A549 (cell line): ENCODE measurements around the gene SH3RF2. TPM values are rescaled to one million over a fixed set of nuclear protein-coding genes. Genes with fewer than 3 reads are reported as not detected.

Experiments
- ATAC-seq, 2 experiments: fragments of 200-7000 bp in 1 of 2; fragments of >200 bp in 1 of 2; cut with Nextera tagmentation in 1 of 2; cut with Tn5 transposase in 1 of 2; 3 replicates each; pipeline versions ENCODE4 v1.8.0 to v1.9.1; 2018 to 2020; ENCODE audit warnings: mild to moderate bottlenecking in 1 of 2, moderate library complexity in 1 of 2
- CTCF ChIA-PET: fragments of 300-600 bp; sonication (Branson Sonifier 250); formaldehyde crosslinking; extraction: SDS; loops from one replicate; lab custom pipeline; 2021; ENCODE audit warnings: antibody characterized with exemption, inconsistent platforms; lab: Yijun Ruan, JAX
- POLR2A ChIA-PET: fragments of 350-600 bp; formaldehyde crosslinking; extraction: SDS; loops from one replicate; lab custom pipeline; 2021; ENCODE audit warnings: antibody characterized with exemption, inconsistent platforms; lab: Yijun Ruan, JAX
- DNase-seq, 2 experiments: peaks; one replicate each; pipeline versions ENCODE4 v3.0.0 to v3.0.0-alpha.2; 2011 to 2016; ENCODE audit warnings: low read depth in 1 of 2, low spot score in 1 of 2
- FAIRE-seq: peaks from 2 replicates; lab custom pipeline; 2011; peaks lifted over from hg19 to GRCh38; lab: Jason Lieb, UNC
- H3K27ac ChIP-seq, 2 experiments: fragments of >200 bp; sonication (Bioruptor Twin); formaldehyde crosslinking; 3 replicates each; pipeline ENCODE4 v1.5.1; 2016 to 2017
- H3K4me1 ChIP-seq: fragments of >200 bp; sonication (Bioruptor Twin); formaldehyde crosslinking; 3 replicates; pipeline ENCODE4 v1.6.1; 2016
- H3K4me2 ChIP-seq: fragments of >200 bp; sonication (Bioruptor Twin); formaldehyde crosslinking; 3 replicates; pipeline ENCODE4 v1.6.1; 2016
- H3K4me3 ChIP-seq: fragments of >200 bp; sonication (Bioruptor Twin); formaldehyde crosslinking; 3 replicates; pipeline ENCODE4 v1.5.1; 2016
- H3K9me3 ChIP-seq: fragments of >200 bp; sonication (Bioruptor Twin); formaldehyde crosslinking; 3 replicates; pipeline ENCODE4 v1.6.1; 2016
- BCL3 ChIP-seq: fragments of >200 bp; sonication (Bioruptor Twin); formaldehyde crosslinking; IDR thresholded peaks from 3 replicates; pipeline ENCODE4 v1.6.1; 2016
- CHD2 ChIP-seq: fragments of 150-350 bp; IDR thresholded peaks from 2 replicates; pipeline ENCODE4 v1.6.1; 2014; ENCODE audit warnings: low read length; ENCODE audit not compliant: partially characterized antibody
- ELK1 ChIP-seq: fragments of 150-350 bp; IDR thresholded peaks from 2 replicates; pipeline ENCODE4 v1.6.1; 2014; ENCODE audit warnings: low read depth, mild to moderate bottlenecking, low read length
- FOSL2 ChIP-seq, 2 experiments: fragments of 450-650 bp in 1 of 2; fragments of >200 bp in 1 of 2; sonication (Bioruptor Twin) in 1 of 2; formaldehyde crosslinking; IDR thresholded peaks; 2 replicates each; pipeline versions ENCODE4 v1.5.0 to v1.6.1; 2016 to 2020; ENCODE audit warnings: mild to moderate bottlenecking in 1 of 2, moderate library complexity in 1 of 2
- FOXS1 ChIP-seq: fragments of 250-450 bp; sonication (Bioruptor Pico); IDR thresholded peaks from 2 replicates; pipeline ENCODE4 v1.5.0; 2020; ENCODE audit warnings: mild to moderate bottlenecking, moderate library complexity
- GATA3 ChIP-seq: IDR thresholded peaks from 2 replicates; pipeline ENCODE4 v1.6.1; 2012; ENCODE audit warnings: borderline replicate concordance
- HDAC2 ChIP-seq: fragments of 200-600 bp; sonication (generic); IDR thresholded peaks from 2 replicates; pipeline ENCODE4 v1.6.1; 2016
- HES2 ChIP-seq: fragments of >200 bp; sonication (Bioruptor Twin); formaldehyde crosslinking; IDR thresholded peaks from 2 replicates; pipeline ENCODE4 v1.6.1; 2016
- HOXB5 ChIP-seq: fragments of 250-450 bp; sonication (Bioruptor Pico); IDR thresholded peaks from 2 replicates; pipeline ENCODE4 v1.5.0; 2020; ENCODE audit warnings: mild to moderate bottlenecking, moderate library complexity
- JUN ChIP-seq, 2 experiments: fragments of >200 bp; sonication (Bioruptor Twin); formaldehyde crosslinking; IDR thresholded peaks; 2 replicates in 1 of 2; 3 replicates in 1 of 2; pipeline ENCODE4 v1.6.1; 2016 to 2017
- JUNB ChIP-seq: fragments of >200 bp; sonication (Bioruptor Twin); formaldehyde crosslinking; IDR thresholded peaks from 2 replicates; pipeline ENCODE4 v1.6.1; 2016
- NPAS2 ChIP-seq: fragments of 250-450 bp; sonication (Bioruptor Pico); IDR thresholded peaks from 2 replicates; pipeline ENCODE4 v1.8.0; 2022; ENCODE audit warnings: mild to moderate bottlenecking, moderate library complexity, borderline replicate concordance
- POLR2AphosphoS2 ChIP-seq: conservative IDR thresholded peaks from 2 replicates; pipeline ENCODE4 v1.6.1; 2012; ENCODE audit warnings: low read length, improper control_type of control experiment, inconsistent platforms
- RCOR1 ChIP-seq: fragments of 150-350 bp; IDR thresholded peaks from 2 replicates; pipeline ENCODE4 v1.6.1; 2014; ENCODE audit warnings: antibody characterized with exemption, low read length, low read depth
- REST ChIP-seq: fragments of 200-600 bp; sonication (generic); IDR thresholded peaks from 2 replicates; pipeline ENCODE4 v1.6.1; 2016; ENCODE audit warnings: antibody characterized with exemption, mild to moderate bottlenecking, moderate library complexity
- RFX5 ChIP-seq: fragments of 450-650 bp; IDR thresholded peaks from 2 replicates; pipeline ENCODE4 v1.7.1; 2014; ENCODE audit warnings: antibody characterized with exemption, mild to moderate bottlenecking, moderate library complexity
- RNF2 ChIP-seq: fragments of 200-600 bp; sonication (generic); IDR thresholded peaks from 2 replicates; pipeline ENCODE4 v1.6.1; 2016; ENCODE audit warnings: low read depth, mild to moderate bottlenecking, antibody characterized with exemption, moderate library complexity, borderline replicate concordance
- SREBF2 ChIP-seq: fragments of 450-650 bp; IDR thresholded peaks from 2 replicates; pipeline ENCODE4 v1.6.1; 2014; ENCODE audit warnings: mild to moderate bottlenecking, moderate library complexity
- WGBS: methylation state at CpG from one replicate; pipeline ENCODE4 v1.1.6; 2017; ENCODE audit errors: missing lambda C conversion rate; 5-methylcytosine and 5-hydroxymethylcytosine counted together
- polyA plus RNA-seq, 4 experiments: library from polyadenylated mRNA; depleted of rRNA in 3 of 4; stranded (reverse); fragments of >200 nt; fragmentation: RNase III in 1 of 4; extraction: RNeasy Plus Mini Kit Qiagen cat#74134 plus additional on column Dnase treatment in 1 of 4; gene quantifications; 2 replicates in 3 of 4; 3 replicates in 1 of 4; pipeline ENCODE4 v1.2.3, GENCODE V29; 2011 to 2017
- TF ChIP-seq, protein P1 (sequence below): IDR thresholded peaks from 2 replicates; pipeline ENCODE4 v1.6.1; 2012; ENCODE audit warnings: low read depth, borderline replicate concordance
- TF ChIP-seq, protein P2 (sequence below): IDR thresholded peaks from 2 replicates; pipeline ENCODE4 v1.6.1; 2012
- TF ChIP-seq, protein P3 (sequence below): fragments of 250-450 bp; sonication (Bioruptor Pico); IDR thresholded peaks from 2 replicates; pipeline ENCODE4 v1.5.0; 2020; ENCODE audit warnings: low read depth, mild to moderate bottlenecking, moderate library complexity

Gene SH3RF2
- polyA plus RNA-seq, 2 of the 4 experiments (the other 2 are of a cell fraction): 4.1 to 6.0 TPM

GRCh38 chr5:146068206-146068605 is 131.8 kb downstream of the SH3RF2 start:
- ChIA-PET POLR2A (no interaction called here), CTCF (interaction anchor here (1.6 kb wide), 1 partner anchor 19 kb away, joined by 5 read pairs; no protein-coding TSS in a partner anchor)
- no peak for TF ChIP-seq NPAS2 (CRISPR knock-in tag)
- FAIRE-seq (no peak), ATAC-seq (no peak; a peak in 1 of 6 replicates), DNase-seq (no peak)
- Histone ChIP-seq H3K27ac (no peak overlapping the region), H3K4me1 (no peaks in the 10 kb centered on the region), H3K9me3 (no peaks in the 10 kb centered on the region), H3K4me3 (no peak overlapping the region), H3K4me2 (no peak overlapping the region)
- WGBS: 90% methylated on average over 9 of the region's 9 CpGs

GRCh38 chr5:146068977-146069779 is 132.8 kb downstream of the SH3RF2 start:
- TF ChIP-seq CHD2: no peak
- TF ChIP-seq RFX5: no peak
- no peak for TF ChIP-seq HDAC2
- no peak for TF ChIP-seq BCL3
- no peak for TF ChIP-seq REST
- no peak for TF ChIP-seq POLR2AphosphoS2
- no peak for TF ChIP-seq JUN (IDR thresholded peaks at IDR 0.05)
- no peak for TF ChIP-seq HOXB5 (CRISPR knock-in tag)
- TF ChIP-seq GATA3: no peak
- TF ChIP-seq FOXS1 (CRISPR knock-in tag): no peak
- TF ChIP-seq RNF2: no peak
- TF ChIP-seq, protein P1, sequence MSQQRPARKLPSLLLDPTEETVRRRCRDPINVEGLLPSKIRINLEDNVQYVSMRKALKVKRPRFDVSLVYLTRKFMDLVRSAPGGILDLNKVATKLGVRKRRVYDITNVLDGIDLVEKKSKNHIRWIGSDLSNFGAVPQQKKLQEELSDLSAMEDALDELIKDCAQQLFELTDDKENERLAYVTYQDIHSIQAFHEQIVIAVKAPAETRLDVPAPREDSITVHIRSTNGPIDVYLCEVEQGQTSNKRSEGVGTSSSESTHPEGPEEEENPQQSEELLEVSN: no peak
- no peak for TF ChIP-seq SREBF2
- TF ChIP-seq RCOR1: no peak
- TF ChIP-seq JUNB: no peak
- TF ChIP-seq FOSL2 (IDR thresholded peaks at IDR 0.05): no peak
- TF ChIP-seq FOSL2 (CRISPR knock-in tag; IDR thresholded peaks at IDR 0.05): no peak
- TF ChIP-seq, protein P2, sequence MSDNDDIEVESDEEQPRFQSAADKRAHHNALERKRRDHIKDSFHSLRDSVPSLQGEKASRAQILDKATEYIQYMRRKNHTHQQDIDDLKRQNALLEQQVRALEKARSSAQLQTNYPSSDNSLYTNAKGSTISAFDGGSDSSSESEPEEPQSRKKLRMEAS: no peak
- TF ChIP-seq, protein P3, sequence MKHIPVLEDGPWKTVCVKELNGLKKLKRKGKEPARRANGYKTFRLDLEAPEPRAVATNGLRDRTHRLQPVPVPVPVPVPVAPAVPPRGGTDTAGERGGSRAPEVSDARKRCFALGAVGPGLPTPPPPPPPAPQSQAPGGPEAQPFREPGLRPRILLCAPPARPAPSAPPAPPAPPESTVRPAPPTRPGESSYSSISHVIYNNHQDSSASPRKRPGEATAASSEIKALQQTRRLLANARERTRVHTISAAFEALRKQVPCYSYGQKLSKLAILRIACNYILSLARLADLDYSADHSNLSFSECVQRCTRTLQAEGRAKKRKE (CRISPR knock-in tag): no peak
- TF ChIP-seq HES2: no peak
- TF ChIP-seq ELK1: no peak
- no peak overlapping the region for H3K4me2 ChIP-seq
- H3K9me3 ChIP-seq: no peaks in the 10 kb centered on the region
- FAIRE-seq (no peak), ATAC-seq (no peak), DNase-seq (no peak)
- no peaks in the 10 kb centered on the region for H3K4me1 ChIP-seq
- WGBS: 78% methylated on average over 6 of the region's 6 CpGs
- ChIA-PET POLR2A (no interaction called here), CTCF (interaction anchor here (1.6 kb wide), 1 partner anchor 20 kb away, joined by 5 read pairs; no protein-coding TSS in a partner anchor)
- H3K27ac ChIP-seq: no peak overlapping the region
- no peak overlapping the region for H3K4me3 ChIP-seq
